GM19025 (cell line): Measurements from ENCODE around the gene UBXN6.
A peak's percentile ranks its signal among the peaks of the same experiment; 100 is the strongest.

ENCODE experiments used
- ATAC-seq: cut with Tn5 transposase; IDR thresholded peaks from one replicate; pipeline ENCODE4 v1.9.1; 2021; ENCODE audit warnings: mild to moderate bottlenecking, low read depth, moderate library complexity; ENCODE audit not compliant: unreplicated experiment

Gene UBXN6

DNA sequence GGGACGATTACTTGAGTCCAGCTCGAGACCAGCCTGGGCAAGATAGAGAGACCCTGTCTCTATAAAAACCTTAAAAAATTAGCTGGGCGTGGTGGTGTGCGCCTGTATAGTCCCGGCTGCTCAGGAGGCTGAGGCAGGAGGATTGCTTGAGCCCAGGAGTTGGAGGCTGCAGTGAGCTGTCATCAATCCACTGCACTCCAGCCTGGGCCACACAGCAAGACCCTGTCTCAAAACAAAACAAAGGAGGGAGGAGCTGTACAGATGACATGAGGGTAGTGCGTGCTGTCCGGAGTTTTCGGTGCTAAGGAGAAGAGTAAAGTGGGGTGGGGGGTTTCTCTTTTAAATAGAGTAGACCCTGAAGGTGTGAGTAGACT is 37.1 kb upstream of the UBXN6 start:
- no peak for ATAC-seq

DNA sequence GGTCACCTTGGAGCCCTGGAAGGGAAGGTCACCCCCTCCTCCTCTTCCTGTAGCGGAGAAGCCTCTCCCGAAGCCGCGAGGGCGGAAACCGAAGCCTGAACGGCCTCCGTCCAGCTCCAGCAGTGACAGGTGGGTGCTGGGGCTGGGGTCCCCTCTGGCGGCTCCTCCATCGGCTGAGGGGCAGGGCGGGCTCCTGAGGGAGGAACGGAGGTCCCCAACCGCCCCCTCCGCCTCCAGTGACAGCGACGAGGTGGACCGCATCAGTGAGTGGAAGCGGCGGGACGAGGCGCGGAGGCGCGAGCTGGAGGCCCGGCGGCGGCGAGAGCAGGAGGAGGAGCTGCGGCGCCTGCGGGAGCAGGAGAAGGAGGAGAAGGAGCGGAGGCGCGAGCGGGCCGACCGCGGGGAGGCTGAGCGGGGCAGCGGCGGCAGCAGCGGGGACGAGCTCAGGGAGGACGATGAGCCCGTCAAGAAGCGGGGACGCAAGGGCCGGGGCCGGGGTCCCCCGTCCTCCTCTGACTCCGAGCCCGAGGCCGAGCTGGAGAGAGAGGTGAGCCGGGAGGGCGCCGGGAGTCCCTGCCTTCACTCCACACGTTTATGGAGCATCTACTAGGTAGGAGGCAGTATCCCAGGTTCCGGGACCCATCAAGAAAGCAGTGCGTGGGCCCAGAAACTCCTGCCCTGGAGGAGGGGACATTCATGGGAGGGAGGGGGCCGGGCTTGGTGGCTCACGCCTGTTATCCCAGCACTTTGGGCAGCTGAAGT is 36.5 kb upstream of the UBXN6 start:
- ATAC-seq = no peak

DNA sequence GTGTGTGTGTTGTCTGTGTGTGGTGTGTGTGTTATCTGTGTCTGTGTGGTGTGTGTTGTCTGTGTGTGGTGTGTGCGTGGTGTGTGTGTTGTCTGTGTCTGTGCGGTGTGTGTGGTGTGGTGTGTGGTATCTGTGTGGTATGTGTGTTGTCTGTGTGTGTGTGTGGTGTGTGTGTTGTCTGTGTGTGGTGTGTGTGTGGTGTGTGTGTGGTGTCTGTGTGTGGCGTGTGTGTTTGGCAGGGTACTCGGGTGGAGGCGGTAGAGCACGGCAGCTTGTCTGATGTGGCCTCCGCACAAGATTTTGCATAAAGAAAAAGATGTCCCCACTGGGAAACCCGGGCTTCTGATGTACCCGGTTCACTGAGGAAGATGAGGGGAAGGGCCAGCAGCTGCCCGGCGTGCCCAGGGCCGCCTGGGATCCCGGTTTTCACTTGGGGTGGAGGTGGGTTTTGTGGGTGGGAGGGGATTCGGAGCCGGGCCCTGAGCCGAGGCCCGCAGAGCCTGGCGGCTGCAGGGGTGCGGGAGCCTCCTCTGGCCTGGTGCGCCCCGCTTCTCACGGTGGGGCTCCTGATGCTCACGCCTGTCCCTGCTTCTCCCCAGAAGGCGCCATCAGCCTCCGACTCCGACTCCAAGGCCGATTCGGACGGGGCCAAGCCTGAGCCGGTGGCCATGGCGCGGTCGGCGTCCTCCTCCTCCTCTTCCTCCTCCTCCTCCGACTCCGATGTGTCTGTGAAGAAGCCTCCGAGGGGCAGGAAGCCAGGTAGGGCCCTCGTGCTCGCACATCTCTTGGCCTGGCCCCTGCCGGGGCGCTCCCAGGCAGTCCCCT is 35.7 kb upstream of the UBXN6 start:
- ATAC-seq = no peak

DNA sequence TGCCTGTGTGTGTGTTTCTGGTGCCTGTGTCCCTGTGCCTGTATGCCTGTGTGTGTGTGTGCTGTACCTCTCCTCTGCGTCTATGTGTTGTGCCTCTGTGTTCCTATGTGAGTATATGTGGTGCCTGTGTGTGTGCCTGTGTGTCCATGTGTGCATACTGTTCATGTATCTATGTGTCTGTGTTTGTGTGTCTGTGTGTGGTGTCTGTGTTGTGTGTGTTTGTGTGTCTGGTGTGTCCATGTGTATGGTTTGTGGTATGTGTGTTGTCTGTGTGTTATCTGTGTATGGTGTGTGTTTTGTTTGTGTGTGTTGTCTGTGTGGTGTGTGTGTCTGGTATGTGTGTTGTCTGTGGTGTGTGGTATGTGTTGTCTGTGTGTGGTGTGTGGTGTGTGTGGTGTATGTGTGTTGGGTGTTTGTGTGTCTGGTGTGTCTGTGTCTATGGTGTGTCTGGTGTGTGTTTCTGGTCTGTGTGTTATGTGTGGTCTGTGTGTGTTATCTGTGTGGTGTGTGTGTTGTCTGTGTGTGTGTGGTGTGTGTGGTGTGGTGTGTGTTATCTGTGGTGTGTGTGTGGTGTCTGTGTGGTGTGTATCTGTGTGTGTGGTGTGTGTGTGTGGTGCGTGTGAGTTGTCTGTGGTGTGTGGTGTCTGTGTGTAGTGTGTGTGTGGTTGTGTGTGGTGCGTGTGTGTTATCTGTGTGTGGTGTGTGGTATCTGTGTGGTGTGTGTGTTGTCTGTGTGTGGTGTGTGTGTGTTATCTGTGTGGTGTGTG is 34.9 kb upstream of the UBXN6 start:
- ATAC-seq = no peak

DNA sequence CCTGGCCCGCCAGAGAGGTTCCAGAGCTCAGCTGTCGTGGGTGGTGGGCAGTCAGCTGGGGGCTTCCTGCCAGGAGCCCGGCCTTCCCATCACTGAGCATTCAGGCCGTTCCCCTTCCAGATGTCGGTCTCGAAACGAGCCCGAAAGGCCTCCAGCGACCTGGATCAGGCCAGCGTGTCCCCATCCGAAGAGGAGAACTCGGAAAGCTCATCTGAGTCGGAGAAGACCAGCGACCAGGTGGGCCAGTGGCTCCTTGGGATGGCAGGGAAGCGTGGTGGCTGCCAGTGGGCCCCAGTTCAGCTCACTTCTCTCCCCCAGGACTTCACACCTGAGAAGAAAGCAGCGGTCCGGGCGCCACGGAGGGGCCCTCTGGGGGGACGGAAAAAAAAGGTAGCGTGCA is 33.9 kb upstream of the UBXN6 start:
- no peak for ATAC-seq

DNA sequence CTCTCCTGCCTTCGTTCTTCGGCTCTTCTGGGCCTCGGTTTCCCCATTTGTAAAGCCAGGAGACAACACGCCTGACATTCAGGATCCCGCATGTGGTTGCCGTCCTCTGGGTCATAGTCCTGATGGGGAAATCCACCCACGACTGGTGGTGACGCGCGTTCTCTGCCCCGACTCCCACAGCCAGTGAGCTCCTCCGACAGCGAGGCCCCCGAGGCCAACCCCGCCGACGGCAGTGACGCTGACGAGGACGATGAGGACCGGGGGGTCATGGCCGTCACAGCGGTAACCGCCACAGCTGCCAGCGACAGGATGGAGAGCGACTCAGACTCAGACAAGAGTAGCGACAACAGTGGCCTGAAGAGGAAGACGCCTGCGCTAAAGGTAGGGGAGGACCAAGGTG is 30.9 kb upstream of the UBXN6 start:
- ATAC-seq = no peak

DNA sequence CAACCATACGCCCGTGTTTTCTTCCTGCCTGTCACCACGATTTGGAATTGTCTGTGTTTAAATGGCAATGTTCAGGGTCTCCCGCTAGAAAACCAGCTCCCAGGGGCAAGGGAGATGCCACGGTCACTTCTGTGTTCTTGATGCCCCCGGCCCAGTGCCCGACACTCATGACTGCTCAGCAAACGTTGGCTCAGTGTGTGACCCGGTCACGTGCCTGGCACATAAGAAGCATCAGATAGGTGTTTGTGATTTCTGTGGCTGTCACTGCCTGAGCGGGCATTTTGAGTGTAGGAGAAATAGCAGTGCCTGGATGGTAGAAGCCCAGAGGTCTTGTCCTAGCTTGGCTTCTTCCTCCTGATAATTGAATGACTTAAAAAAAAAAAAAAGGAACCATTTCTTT is 30.0 kb upstream of the UBXN6 start:
- no peak for ATAC-seq

DNA sequence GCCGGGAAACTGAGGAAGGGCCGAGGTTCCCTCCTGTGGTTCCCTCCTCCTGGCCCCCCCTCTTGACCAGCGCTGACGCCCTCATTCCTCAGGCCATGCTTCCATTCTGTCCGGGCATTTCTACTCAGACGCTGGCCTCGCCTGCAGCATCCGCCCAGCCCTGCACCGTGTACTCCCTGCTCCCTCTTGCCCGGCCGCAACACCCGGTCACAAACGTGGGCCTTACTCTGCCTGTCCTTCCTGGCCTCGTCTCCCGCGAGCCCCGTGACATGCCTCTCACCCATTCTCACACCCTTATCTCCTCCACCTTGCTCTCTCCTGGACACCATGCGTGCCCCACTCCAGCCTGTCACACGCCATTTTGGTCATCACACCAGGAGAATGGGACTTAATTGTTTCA is 25.8 kb upstream of the UBXN6 start:
- ATAC-seq = no peak

DNA sequence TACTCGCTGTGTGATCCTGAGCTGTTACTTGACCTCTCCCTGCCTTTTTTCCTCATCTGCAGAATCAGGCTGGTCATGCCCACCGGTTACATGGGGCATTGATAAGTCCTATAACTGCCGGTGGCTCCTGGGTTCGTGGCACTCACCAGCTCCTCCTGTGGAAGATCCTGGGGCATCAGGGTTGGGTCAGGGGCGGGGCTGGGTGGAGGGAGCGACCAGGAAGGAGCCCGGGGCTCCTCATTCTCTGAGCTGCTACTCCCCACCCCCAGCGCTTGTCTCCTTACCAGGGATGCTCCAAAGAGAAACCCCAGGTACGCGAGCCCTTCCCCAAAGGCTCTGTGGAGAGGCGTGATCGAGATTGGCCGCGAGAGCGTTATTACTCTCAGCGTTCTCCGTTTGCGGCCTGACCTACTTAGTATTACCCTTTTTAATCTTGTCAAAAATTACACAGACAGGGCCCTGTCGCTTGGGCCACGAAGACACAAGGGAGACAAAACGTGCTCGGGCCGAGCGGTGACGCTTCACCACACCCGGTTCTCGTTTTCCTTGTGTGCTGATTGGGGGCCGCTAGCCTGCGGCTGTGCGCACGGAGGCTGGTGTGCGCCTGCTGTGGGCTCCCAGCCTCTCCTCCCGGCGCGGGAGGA is 25.2 kb upstream of the UBXN6 start:
- ATAC-seq = no peak

DNA sequence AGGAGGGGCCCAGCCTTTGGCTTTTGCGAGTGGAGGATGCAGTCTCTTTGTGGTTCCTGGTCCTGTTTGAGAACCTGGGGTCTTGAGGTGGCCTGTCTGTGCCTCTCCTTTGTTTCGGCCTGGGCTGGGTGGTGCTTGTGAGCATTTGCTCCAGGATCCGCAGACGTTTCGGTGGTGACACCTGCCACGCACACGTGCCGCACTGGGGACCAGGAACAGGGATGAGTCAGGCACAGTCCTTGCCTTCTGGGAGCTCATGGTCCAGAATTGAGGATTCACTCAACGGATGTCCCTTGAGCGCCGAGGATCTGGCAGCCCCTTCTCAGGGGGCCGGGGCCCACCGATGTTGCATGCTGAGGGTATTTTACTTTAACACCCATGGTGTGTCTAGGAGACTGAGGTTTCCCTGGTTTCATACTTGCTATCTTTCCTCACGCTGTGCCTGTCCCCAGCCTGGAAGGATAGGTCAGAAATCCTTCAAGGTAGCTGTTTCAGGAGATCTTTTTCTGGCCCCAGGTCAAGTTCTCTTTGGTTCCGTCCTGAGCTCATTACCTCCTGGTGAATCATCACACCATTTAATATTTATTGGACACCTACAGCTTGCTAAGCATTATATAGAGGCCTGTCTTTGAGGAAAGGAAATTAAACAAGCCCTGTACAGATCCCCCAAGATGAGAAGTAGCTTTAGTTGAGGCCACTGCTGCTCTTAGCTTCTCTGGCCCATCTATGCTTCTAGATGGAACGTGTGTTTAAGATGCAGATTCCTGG is 19.6 kb upstream of the UBXN6 start:
- no peak for ATAC-seq

DNA sequence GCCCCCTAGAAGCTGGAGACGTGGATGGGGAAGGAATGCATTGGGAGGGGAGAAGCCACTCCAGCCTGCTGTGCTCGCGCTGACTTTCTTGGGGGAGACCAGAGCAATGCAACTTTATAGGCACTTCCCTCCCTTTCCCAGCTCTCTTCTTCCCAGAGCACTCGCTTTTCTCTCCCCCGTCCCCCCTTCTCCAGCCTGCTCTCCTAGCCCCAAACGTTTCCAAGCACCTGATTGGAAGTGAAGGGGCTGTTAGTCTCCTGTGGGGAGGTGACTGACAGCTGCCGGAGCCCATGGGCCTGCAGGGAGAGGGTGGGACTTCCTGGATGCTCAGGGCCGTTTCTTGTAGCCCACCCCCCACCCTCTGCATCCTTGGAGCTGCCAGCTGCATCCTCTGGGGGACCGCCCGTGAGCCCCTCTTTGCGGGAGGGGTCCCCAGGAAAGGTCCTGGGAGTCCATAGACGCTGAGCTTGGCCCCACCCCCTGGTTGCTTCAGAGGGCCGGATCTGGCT is 17.0 kb upstream of the UBXN6 start:
- ATAC-seq = no peak

DNA sequence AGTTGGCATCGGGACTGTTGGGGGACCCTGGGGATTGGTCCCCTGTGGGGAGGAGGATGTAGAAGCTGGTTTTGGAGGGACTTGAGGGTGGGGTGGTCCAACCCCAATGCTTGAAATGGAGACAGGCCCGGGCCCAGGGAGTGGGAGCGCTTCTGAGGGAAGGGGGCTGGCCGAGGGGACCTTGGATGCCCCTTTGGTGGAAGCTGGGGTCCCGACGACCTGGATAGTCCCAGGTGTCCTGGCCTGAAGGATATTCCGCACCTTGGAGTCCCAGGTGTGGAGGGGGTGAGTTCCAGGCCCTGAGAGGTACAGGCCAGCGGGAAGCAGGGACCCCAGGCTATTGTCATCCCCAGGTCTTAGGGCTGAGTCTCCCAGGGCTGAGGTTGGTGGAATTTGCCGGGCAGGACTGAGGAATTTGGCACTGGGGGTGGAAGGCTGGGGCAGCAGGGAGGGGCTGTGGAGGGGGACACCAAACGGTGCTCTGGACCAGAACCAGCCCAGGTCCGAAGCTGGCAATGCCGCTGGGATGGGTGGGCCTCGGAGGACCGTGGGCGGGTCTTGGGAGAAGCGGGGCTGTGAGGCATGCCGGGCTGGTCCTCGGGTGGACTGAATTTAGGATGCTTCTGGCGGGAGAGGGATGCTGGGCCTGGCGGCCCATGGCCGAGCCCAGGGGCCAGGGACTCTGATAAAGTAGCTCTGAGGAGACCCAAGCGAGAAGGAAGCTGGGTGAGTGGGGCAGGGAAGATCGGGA is 16.3 kb upstream of the UBXN6 start:
- no peak for ATAC-seq

DNA sequence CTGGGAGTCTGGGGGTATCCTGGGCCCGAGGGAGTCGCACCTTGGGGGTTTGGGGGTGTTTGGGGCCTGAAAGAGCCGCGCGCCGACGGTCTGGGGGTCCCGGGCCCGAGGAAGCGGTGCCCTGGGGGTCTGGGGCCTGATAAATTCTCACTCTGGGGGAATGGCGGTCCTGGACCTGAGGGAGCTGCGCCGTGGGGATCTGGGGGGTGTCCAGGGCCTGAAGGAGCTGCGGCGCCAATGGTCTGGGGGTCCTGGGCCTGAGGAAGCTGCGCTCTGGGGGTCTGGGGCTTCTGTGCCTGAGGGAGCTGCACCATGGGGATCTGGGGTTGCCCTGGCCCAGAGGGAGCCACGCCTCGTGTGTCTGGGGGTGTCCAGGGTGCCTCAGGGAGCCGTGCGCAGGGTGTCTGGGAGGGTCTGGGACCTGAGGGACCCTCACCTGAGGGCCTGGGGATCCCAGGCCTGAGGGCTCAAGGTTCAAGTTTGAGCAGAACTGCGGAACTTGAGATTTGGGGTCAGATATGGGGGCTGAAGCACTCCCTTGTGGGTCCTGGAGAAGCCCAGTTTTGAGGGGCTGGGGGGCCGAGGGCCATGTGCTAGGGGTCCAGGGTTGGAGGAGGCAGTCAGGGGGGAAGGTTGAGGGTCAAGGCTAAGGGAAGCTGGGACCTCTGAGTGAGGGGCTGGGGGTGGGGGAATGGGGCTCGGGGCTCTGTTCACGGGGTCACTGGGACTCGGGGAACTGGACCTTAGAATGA is 15.6 kb upstream of the UBXN6 start:
- ATAC-seq = no peak

DNA sequence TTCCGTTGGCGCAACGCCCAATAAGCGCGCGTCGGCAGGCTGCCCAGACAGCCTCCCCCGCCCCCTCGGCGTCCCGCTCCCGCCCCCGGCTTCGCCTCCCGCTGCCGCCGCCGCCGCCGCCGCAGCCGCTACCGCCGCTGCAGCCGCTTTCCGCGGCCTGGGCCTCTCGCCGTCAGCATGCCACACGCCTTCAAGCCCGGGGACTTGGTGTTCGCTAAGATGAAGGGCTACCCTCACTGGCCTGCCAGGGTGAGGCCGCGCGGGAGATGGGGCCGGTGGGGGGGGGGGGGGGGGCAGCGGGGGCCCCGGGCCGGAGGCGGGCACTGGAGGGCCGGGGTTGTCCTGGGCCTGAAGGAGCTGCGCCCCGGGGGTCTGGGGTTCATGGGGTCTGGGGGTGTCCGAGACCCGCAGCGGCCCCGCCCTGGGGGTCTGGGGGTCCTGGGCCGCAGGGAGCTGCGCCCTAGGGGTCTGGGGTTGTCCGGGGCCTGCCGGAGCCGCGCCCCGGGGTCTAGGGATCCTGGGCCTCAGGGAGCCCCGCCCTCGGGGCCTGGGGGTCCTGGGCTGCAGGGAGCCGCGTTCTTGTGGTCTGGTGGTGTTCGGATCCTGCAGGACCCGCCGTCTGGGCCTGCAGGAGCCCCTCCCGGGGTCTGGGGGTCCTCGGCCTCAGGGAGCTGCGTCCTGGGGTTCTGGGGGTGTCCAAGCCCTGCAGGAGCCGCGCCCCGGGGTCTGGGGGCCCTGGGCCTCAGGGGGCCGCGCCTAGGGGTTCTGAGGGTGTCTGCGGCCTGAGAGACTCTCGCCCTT is 14.8 kb upstream of the UBXN6 start, which contains the start of gene HDGFL2:
Gene HDGFL2, plus strand, starts transcription at position 124 of the 801 bp plus-strand sequence. Its CDS starts 54 bp downstream, at position 178.
- ATAC-seq = peak; percentile 2

DNA sequence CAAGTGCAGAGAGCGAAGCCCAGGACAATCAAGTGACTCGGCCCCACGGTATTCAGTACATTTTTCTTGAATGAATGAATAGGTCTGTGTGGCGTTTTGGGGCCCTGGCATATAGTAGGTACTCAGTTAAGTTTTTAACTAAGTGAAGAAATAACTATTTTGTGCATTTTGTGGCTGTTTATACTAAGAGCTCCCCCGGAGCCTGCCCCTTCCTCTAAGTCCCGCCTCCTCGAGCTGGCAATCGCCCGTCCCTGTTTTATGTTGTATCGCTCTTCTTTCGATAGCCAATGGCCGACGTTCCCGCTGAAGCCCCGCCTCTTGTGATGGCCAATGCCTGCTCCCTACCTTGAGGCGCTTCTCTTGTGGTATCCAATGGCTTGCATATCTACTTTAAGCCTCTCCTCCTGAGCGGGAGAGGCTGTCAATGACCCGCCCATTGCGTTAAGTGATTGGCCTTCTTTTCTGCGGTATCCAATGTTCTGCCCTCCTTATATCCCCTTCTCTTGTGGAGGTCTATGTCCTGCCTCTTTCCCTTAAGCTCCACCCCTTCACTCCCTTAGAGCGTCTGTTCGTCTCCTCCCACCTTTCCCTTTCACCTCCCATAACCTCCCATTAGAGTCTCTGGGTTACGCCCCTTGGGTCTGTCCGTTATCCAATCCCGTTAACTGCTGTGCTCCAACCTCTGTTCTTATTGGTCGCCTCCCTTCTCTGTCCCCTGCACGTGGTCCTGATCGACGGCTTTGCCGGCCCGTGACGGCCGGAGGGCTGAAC is 14.0 kb upstream of the UBXN6 start:
- ATAC-seq = peak; percentile 78

DNA sequence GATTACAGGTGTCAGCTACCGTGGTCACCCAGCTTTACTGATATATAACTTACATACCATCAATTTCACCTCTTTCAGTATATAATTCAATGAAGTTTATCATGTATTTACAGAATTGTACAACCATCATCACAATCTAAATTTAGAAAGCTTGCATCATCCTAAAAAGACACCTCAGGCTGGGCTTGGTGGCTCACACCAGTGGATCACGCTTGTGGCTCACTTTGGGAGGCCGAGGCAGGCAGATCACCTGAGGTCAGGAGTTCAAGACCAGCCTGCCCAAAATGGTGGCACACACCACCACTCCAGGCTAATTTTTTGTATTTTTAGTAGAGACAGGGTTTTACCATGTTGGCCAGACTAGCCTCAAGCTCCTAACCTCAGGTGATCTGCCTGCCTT is 10.2 kb upstream of the UBXN6 start:
- ATAC-seq = no peak
